D341Med (cell line): Measurements from ENCODE around the gene LIFR.
"Not testable (repeated sequence)": the region's sequence is repeated elsewhere in the genome, so short reads cannot be mapped to it uniquely, and the experiment has no call there.

Experiments used
- DNase-seq: peaks from one replicate; pipeline ENCODE4 v3.0.0; 2012; ENCODE audit warnings: low spot score

Gene LIFR

DNA sequence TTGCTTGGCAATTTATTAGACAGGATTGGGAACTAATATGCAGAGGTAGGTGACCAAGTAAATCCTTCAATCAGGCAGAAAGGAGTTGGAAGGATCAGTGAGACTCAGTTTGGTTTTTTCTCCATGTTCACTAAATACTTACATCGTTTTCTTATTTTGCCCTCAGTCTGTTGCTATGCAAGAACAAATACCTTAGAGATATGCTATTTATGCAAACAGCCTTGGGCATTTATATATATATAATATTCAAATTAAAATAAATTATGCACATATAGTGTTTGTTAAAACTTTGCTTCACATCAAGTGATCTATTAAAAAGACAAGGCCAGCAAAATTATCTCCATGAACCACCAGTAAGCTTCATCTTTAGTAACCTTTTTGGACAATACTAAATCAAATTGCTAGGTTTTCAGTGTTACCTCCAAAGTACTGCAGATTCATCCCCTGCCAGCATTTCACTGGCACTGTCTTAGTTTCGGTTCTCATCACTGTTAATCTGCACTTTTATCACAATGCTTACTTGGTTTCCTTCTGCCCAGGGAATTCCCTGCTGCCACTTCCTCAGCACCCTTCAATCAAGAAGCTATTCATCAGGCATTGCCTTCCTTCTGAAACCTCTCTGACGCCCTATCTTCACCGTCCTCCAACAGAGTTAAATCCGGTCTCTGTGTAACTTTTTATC lies 26.0 kb upstream of the LIFR start:
- DNase-seq = no peak

DNA sequence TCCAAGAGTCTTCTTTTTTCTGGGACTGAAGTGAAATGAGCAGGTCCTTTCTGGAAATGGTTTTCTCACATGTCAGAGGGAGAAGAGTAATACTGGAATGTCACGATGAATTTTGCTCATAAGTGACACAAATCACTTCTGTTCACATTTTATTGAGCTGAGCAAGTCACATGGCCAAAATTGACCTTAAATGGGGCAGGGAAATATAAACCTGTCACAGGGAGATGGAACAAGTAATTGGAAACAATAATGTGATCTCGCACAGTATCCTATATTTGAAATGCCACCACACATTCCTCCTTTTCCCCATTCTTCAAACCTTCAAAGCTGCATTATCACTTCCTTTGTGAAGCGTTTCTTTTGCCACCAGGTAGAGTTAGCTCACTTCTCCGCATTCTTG lies 25.2 kb upstream of the LIFR start:
- no peak for DNase-seq

DNA sequence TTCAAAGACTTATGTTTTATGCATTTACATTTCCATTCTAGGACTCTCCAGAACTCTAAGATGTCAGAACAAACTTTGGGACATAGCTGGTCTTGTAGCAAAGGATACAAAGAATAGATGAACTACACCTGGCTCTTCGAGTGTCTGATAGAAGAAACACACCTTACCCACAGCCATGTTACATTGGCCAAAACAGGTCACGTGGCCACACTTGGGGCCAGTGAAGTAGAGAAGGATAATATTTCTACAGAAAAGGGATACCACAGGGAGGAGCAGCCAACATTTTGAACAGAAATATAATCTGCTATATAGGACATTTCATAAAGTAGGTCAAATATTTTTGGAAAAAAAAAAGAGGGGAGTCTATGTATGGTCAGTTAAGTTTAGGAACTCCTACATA lies 22.7 kb upstream of the LIFR start:
- no peak for DNase-seq

DNA sequence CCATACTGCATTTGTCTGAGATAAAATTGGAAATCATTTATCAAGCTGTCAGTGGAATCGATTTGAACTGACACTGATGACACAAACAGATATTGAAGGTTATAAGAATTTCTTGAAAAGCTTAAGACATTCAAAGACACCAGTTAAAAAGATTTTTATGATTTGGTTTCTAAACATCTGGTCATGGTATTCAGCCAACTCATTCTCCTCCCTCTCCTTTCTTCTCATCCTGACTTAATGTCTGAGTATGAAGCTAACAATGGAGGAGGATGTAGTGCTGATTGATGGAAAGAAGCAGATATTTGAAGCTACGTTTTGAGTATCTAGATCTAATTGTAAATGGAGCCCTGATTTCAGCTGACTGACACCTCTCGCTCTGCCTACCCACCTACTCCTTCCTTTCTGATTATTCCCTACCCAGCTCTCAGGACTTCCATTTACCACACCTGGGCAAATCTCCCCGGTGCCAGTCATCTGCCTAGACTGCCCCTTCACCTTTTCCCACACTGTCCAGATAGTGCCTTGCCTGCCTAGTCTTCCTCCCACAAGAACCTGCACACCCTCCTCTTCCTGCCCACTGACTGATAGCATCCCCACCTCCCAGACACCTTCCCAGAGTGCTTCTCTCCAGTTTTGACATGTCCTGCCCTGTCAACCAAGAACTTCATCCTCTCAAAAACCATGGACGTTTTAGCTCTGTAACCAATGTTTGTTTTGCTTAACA lies 20.7 kb upstream of the LIFR start:
- no peak for DNase-seq

DNA sequence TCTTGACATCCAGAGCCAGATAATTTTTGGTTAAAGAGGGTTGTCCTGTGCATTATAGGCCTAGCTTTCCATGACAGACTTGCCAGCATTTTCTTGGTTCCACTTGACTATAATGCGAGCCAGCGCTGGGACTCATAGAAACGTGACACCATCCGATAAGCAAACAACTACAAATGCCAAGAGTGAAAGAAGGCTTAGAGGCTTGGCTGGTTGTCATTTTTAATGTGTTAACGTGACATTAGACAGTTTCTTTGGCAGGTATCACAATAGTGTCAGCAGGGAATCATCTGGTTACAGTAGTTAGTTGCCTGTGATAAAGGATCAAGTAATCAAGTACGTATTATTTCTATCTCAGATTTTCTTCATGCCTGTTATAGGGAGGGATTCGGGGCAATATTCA lies 20.0 kb upstream of the LIFR start:
- no peak for DNase-seq

DNA sequence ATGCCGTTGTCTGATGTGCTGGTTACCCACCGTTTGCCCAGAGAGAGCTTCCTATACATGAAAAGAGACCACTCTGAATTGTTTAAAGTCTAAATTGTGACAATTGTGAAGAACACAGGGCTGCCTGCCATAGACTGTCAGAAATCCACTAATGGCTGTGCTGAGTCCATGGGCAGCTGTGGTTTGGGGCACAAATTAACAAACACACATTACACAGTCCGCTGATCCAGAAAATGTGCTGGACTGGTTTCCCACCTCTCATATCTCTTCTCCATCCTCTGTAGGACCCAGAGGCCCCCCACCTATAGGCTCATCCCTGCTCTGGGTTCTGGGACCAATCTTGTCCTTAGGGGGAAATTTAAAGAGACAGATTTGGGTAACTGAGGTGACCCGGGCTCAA lies 19.0 kb upstream of the LIFR start:
- DNase-seq = no peak

DNA sequence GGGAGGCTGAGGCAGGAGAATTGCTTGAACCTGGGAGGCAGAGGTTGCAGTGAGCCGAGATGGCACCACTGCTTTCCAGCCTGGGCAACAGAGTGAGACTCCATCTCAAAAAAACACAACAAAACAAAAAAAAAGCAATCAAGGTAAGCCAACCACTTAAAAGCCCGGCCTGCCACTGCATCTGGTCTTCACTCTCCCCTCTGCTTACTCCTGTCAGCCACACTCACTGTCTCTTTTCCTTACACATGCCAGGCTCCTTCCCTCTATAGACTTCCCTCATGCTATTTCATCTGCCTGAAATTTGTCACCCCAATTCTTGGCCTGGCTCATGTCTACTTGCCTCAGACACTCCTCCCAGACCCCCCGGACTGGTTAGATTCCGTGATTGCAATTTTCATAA lies 17.6 kb upstream of the LIFR start:
- no peak for DNase-seq

DNA sequence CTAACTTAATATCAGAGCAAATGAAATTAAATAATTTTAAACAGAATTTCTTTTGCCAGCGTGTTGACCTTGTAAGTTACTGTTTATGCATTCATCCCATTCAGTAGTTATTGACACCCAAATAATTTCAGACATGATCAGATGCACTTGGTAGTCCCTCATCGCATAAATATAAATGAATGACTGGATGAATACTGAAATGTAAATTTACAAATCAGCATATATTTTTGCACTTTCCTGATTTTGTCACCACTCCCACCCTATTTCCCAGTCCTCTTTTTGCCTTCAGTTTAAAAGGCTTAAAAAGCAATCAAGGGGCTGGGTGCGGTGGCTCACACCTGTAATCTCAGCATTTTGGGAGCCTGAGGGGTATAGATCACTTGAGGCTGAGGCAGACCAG lies 17.1 kb upstream of the LIFR start:
- DNase-seq = no peak

DNA sequence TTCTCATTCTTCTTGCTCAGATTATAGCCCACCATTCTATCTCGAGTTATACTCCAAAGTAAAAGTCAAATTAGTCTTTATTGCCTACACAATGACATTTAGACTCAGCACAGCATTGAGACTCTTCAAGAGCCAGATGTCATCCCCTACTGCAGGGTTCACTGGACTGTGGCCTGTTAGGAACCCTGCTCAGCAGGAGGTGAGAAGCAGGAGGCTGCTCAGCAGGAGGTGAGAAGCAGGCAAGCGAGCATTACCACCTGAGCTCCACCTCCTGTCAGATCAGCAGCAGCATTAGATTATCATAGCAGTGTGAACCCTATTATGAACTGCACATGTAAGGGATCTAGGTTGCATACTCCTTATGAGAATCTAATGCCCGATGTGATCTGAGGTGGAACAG lies 12.7 kb upstream of the LIFR start:
- DNase-seq = no peak

DNA sequence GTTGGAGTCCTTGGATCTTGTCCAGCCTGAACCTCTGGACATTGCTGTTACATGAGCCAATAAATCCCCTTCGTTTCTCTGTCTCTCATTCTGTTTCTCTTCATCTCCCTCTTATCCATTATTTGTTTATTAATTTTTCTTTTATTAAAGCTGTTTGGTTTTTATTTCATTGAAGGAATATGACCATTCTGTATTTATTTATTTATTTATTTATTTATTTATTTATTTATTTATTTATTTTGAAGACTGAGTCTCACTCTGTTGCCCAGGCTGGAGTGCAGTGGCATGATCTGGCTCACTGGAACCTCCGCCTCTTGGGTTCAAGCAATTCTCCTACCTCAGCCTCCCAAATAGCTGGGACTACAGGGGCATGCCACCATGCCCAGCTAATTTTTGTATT lies 10.9 kb upstream of the LIFR start:
- DNase-seq = not testable (repeated sequence)

DNA sequence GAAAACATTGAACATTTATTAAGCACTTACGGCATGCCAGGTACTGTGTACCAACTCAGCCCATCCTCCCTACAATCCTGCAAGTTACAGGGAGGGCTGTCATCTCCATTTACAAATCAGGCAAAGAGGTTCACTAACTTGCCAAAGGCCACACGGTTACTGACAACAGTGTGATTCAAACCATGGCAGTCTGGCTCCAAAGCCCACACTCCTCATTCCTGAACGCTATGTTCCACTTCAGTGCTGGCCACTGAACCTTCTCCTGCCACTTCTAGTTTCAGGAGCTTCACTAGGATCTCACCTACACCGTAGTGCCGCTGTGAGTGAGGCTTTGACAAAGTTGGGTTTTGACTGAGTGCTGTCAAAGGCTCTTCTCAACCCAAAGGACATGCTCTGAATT lies 7.2 kb upstream of the LIFR start:
- no peak for DNase-seq

DNA sequence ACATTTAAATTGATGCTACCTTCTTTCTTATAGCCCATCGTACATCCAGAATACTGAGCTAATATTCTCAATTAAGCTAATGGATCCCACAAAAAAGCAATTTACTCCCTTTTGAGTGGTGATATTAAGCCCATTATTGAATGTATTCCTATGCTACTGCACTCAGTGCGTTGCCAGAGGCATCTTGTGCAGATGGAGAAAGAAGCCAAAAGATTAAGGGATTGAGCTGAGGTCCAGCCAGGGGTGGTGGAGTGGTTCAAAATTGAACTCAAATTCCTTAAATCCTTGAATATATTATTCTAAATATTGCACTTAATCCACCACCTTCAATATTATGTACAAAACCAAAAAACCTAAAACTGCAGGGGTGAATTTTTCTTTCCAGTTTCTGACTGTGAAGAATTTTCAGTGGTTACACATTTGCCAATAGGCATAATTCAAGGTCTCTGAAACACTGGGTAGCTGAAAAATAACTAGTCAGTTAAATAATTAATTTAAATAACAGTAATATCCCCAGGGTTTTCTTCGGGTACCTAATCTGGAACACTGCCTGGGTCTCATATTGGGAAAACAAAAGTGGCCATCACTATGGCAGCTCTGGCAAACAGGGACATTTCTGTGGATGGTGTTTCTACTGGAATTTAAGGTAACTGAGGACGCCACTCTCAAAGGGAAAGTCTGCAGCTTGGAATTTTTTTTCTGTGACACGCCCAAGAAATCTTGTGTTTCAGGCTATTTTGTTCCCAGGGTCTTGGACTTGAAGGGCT lies 6.2 kb upstream of the LIFR start:
- DNase-seq = no peak

DNA sequence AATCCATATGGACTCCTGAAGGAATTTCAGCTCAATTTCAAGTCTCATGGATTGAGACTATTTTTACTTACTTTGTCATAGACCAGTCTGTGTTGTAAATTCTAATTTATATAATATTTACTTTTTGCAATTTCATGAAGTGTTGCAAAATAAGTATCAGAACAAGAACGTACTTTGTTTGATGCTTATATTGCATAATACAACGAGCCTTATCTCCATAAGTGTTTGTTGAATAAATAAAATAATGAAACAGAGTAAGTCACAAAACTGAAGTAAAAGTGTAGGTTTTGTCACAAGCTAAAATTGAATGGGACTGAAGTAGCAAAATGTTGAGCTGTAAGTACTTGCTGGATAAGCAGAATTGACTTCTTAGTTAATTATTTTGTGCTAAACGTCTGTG lies 3.0 kb upstream of the LIFR start:
- DNase-seq = no peak

DNA sequence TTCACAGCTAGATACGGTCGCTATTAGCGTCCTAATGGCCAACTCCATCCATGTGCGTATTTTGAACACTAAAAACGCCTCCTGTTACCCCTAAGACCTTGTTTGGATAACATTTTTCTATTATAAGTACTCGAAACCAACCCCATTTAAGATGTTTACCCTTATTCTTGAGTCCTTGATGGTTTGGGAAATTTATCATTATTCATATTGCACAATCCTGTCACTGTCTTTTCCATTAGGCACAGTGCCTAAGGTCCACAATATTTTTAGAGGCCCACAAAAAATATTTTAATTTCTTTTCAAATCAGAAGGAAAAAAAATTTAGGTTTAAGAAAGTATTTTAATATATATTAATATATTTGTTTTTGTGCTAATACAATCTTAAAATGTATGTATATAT lies 1.3 kb upstream of the LIFR start:
- DNase-seq = no peak

DNA sequence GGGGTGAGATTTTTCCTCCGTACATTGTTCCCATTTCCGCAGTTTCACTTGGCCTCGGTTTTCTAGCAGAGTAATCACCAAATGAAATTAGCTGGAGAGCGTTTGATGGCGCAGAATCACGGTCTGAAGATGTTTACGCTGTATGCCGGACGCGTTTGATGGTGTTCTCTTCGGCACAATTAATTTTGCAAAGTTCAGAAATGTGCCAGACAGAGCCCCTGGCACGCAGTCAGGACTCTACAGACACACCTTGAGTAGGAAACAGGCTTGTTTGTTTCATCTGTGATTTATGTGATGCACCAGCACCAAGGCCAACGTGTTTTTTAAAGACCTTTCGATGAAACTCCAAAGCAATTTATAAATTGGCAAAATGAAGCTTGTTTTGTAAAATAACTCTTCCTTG lies 863 bp upstream of the LIFR start:
- no peak for DNase-seq

DNA sequence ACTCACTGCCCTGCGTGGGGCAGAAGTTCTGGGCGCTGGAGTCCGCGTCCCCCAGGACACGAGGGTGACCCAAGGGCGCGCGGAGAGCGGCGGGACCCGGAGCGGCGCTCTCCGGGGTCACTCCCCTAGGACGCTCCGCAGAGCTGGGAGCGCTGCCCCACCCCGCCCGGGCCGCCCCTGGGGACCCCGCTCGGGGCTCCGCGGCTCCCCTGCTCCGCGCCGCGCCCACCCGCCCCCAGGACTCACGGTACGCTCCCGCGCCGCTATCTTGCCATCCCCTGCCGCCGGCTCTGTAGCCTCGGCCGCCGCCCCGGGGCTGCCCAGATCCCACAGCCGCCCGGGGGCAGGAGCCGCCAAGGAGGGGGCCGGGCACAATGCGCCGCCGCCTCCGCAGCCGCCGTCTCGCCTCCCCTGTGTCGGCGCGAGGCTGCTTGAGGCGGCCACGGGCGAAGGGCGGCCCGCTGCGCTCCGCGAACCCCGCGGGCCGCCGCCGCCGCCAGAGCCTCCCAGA lies 303 bp downstream of the LIFR start:
- DNase-seq = no peak

DNA sequence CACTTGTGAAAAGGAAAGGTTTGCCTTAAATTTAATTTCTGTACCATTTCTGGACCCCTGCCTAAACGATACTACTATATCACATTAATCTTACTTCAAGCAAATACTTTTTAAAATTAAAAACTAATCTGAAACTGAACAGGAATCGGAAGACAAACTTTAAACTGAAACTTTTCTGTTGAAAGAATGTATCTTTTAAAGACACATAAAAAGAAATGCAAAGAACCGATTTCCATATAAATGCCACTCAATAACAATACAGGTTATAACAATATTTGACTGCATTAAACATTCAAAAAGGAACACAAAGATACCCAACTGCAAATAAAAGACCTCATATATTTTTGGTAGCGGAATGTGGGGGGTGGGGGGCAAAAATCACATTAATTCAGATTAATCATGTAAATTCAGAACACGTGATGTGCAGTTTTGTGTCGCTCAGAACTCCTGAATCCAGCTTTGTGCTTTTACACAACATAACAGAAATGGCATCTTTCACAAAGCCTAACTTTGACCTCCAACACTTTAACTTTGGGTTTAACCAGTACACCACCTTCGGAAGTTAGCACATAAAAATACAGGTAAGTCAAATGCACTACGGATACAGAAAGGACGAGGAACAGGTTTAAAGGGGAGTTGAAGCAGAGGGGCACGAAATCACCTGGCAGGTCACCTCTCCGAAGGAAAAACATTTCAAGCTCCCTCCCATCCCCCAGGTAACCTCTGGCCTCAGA lies 925 bp downstream of the LIFR start:
- no peak for DNase-seq

DNA sequence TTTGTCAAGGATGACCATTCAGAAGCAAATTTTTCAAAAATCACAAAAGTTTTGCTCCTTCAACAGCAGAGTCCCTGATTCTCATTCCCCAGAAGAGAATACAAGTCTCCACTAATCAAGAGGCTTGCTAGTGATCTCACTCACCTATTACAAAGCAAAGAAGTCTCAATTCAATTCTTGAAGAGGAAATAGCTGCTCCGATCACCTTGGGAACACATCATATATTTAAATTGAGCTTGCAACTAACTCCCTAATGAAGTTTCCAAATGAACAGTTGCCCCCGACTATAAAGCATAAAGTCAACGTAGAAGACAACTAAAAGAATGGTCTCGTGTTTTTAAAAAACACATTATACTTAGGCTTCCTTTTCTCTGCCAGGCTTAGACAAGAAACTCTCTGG lies 1.6 kb downstream of the LIFR start:
- DNase-seq = no peak

DNA sequence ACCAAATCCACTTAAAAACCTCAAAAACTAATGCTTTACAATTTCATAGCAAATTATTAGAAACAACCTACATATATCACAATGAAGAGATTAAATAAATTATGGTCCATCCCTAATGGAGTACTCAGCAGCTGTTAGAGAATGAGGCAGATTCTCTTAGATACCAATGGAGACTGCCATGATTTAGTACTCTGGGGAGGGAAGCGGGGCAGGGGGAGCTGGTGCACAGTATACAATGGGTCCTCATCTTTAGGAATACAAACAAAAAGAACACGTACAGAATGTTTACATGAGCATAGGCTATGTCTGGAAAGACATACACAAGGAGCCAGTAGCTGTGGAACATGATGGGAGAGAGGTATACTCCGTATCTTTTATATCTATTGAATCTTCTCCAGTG lies 2.0 kb downstream of the LIFR start:
- DNase-seq = no peak

DNA sequence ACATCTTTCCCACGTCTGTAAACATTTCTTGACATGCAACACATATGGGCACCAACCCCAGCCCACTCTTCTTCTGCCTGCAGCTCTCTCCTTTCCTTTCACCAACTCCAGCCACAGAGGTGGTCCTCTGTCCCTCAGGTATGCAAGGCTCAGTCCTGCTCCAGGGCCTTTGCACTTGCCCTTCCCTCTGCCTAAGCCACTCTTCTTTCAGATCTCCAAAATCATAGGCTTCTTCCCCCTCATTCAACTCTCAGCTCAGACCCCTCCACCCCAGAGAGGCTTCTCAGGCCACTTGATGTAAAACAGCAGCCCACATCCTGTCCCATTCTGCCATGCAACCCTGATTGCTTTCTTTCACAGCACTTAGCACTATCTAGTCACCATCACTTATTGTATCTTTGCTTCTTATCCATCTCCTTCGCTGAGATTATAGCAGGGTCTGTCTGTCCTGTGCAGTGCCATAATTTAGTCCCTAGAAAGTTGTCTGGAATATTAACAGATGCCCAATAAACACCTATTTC lies 3.4 kb downstream of the LIFR start:
- DNase-seq = no peak

DNA sequence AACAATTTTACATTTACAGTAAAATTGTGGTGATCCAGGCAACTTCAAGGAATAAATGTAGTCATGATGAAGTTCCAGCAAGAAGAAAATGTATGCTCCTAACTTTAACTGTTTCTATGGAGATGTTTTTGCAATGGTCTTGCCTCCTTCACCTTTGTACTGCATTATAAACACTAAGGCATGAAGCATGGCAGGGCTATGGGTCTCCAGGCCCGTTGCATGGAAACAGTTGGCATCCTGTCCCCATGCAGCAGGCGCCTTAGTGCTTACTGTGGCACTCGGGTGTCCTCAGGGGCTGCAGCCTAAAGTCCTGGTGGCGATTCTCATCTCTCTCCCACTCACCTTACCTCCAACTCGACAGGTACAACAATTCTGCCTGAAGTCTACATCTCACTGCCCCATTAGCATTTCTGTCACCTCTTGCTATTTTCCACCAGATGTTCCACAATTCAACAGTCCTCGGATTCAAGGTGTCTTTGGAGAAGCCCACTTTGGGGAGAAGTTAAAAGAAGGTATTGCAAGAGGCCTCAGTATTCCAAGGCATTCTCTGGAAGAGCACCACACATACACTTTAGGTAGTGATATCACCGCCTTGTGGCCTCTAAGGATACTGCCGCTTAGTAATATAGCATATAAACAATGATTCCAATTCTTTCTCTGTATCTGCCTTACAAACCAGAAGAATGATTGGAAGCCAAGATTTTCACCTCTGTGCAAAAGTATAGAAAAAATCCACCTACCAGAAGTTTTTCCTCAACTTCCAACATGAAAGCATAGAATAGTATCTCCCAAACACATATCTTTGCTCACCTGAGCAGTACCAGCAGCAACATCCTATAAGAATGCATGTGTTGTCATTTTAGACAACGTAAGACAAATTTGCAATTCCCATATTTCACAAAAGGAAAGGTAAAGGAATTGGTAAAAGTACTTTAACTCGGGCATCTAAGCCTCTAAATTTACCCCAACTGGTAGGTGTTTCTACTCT lies 5.1 kb downstream of the LIFR start:
- peak; percentile 43 for DNase-seq
